ENCODE results near the gene OR6C3.

GRCh38 chr12:55362675-55363074, 32.1 kb downstream of the OR6C3 start, which contains the start of gene OR6C75:
- TF ChIP-seq CTCF (conservative IDR thresholded peaks at IDR 0.05) (no peak), ZFX (IDR thresholded peaks at IDR 0.05) (no peak)

All from C4-2B (cell line).